ENCODE measurements around the gene ANKMY1. TPM values are rescaled to one million over a fixed set of nuclear protein-coding genes. Genes with fewer than 3 reads are reported as not detected.

The ANKMY1 gene
- total and polyA plus RNA-seq, 2 experiments from 2014 or later: 5.1 to 10.1 TPM

DNA sequence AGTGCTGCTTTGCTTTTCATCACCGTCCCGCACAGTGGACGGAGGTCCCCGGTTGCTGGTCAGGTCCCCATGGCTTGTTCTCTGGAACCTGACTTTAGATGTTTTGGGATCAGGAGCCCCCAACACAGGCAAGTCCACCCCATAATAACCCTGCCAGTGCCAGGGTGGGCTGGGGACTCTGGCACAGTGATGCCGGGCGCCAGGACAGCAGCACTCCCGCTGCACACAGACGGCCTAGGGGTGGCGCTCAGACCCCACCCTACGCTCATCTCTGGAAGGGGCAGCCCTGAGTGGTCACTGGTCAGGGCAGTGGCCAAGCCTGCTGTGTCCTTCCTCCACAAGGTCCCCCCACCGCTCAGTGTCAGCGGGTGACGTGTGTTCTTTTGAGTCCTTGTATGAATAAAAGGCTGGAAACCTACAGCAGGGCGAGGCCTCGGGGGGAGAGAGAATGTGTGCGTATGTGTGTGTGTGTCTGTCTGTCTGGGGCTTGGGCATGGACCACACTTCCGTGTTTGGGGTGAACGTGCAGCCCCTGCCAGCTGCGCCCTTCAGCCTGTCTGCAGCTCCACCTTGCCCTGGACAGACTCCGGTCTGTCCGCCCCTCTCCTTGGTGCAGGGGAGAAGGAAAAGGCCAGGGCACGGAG lies 90.0 kb downstream of the ANKMY1 start:
- Histone ChIP-seq H3K27ac (no peak overlapping the region), H3K9ac (no peak overlapping the region), H3F3A (ENCODE audit: insufficient read depth) (no peaks in the 10 kb centered on the region), H3K4me2 (ENCODE audit: unreplicated experiment) (no peak overlapping the region), H3K27me3 (replicated peaks; ENCODE audit: insufficient read depth) (no peaks in the 10 kb centered on the region), H3K79me2 (ENCODE audit: insufficient read depth) (no peaks in the 10 kb centered on the region), H3K9me2 (ENCODE audit: insufficient read depth) (no peaks in the 10 kb centered on the region), H2AFZ (no peak overlapping the region), H4K20me1 (ENCODE audit: insufficient read depth) (no peaks in the 10 kb centered on the region), H3K4me1 (ENCODE audit: insufficient read depth) (no peaks in the 10 kb centered on the region), H3K4me3 (no peak overlapping the region), H3K36me3 (ENCODE audit: low read depth) (no peaks in the 10 kb centered on the region), H3K9me3 (ENCODE audit: low read depth) (no peaks in the 10 kb centered on the region)
- no peak for TF ChIP-seq EZH2 (IDR thresholded peaks at IDR 0.05; ENCODE audit: insufficient read depth, poor library complexity, severe bottlenecking)
- no peak for TF ChIP-seq EZH2phosphoT487 (IDR thresholded peaks at IDR 0.05; ENCODE audit: insufficient read depth, low read depth)
- WGBS, 2 experiments (ENCODE audit: low coverage in 1 of 2, low lambda C conversion rate in 2 of 2, missing lambda C conversion rate in 2 of 2): 87 to 88% methylated on average over 16 to 22 of the region's 22 CpGs
- DNase-seq: no peak
- in situ Hi-C loops (cut with MboI): no loop called here

DNA sequence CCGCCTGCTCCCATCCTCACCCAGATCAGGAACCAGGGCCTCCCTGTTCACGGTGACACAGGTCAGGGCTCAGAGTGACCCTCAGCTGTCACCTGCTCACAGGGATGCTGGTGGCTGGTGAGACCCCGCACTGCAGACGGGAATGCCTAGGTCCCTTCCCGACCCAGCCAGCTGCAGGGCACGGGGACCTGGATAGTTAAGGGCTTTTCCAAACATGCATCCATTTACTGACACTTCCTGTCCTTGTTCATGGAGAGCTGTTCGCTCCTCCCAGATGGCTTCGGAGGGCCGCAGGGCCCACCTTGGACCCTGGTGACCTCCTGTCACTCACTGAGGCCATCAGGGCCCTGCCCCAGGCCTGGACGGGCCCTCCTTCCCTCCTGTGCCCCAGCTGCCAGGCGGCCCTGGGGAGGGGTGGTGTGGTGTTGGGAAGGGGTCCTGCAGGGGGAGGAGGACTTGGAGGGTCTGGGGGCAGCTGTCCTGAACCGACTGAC lies 90.6 kb downstream of the ANKMY1 start:
- H3K9me2 ChIP-seq (ENCODE audit: insufficient read depth): no peaks in the 10 kb centered on the region
- H2AFZ ChIP-seq: no peak overlapping the region
- H3K27ac ChIP-seq: no peak overlapping the region
- in situ Hi-C loops (cut with MboI): no loop called here
- H4K20me1 ChIP-seq (ENCODE audit: insufficient read depth): no peaks in the 10 kb centered on the region
- no peak for TF ChIP-seq EZH2 (IDR thresholded peaks at IDR 0.05; ENCODE audit: insufficient read depth, poor library complexity, severe bottlenecking)
- TF ChIP-seq EZH2phosphoT487 (IDR thresholded peaks at IDR 0.05; ENCODE audit: insufficient read depth, low read depth): no peak
- H3F3A ChIP-seq (ENCODE audit: insufficient read depth): no peaks in the 10 kb centered on the region
- no peaks in the 10 kb centered on the region for H3K79me2 ChIP-seq (ENCODE audit: insufficient read depth)
- H3K9ac ChIP-seq: no peak overlapping the region
- no peaks in the 10 kb centered on the region for H3K4me1 ChIP-seq (ENCODE audit: insufficient read depth)
- 76 to 78% methylated on average over 11 of the region's 12 CpGs for WGBS, 2 experiments (ENCODE audit: low coverage in 1 of 2, low lambda C conversion rate in 2 of 2, missing lambda C conversion rate in 2 of 2)
- no peaks in the 10 kb centered on the region for H3K27me3 ChIP-seq (replicated peaks; ENCODE audit: insufficient read depth)
- DNase-seq: no peak
- H3K9me3 ChIP-seq (ENCODE audit: low read depth): no peaks in the 10 kb centered on the region
- H3K36me3 ChIP-seq (ENCODE audit: low read depth): no peaks in the 10 kb centered on the region
- H3K4me2 ChIP-seq (ENCODE audit: unreplicated experiment): no peak overlapping the region
- H3K4me3 ChIP-seq: no peak overlapping the region

DNA sequence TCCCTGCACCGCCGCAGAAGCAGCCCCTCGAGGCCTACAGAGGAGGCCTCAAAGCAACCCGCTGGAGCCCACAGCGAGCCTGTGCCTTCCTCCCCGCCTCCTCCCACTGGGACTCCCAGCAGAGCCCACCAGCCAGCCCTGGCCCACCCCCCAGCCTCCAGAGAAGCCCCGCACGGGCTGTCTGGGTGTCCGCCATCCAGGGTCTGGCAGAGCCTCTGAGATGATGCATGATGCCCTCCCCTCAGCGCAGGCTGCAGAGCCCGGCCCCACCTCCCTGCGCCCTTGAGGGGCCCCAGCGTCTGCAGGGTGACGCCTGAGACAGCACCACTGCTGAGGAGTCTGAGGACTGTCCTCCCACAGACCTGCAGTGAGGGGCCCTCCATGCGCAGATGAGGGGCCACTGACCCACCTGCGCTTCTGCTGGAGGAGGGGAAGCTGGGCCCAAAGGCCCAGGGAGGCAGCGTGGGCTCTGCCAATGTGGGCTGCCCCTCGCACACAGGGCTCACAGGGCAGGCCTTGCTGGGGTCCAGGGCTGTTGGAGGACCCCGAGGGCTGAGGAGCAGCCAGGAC lies 91.1 kb downstream of the ANKMY1 start:
- no peaks in the 10 kb centered on the region for H3F3A ChIP-seq (ENCODE audit: insufficient read depth)
- no peak for DNase-seq
- TF ChIP-seq EZH2phosphoT487 (IDR thresholded peaks at IDR 0.05; ENCODE audit: insufficient read depth, low read depth) (no peak), EZH2 (IDR thresholded peaks at IDR 0.05; ENCODE audit: insufficient read depth, poor library complexity, severe bottlenecking) (no peak)
- WGBS, 2 experiments (ENCODE audit: low coverage in 1 of 2, low lambda C conversion rate in 2 of 2, missing lambda C conversion rate in 2 of 2): 90 to 91% methylated on average over 15 to 19 of the region's 19 CpGs
- in situ Hi-C loops (cut with MboI): no loop called here
- H3K4me3 ChIP-seq: no peak overlapping the region
- no peaks in the 10 kb centered on the region for H3K36me3 ChIP-seq (ENCODE audit: low read depth)
- no peak overlapping the region for H3K27ac ChIP-seq
- H3K79me2 ChIP-seq (ENCODE audit: insufficient read depth): no peaks in the 10 kb centered on the region
- H3K9me2 ChIP-seq (ENCODE audit: insufficient read depth): no peaks in the 10 kb centered on the region
- no peaks in the 10 kb centered on the region for H3K9me3 ChIP-seq (ENCODE audit: low read depth)
- no peaks in the 10 kb centered on the region for H4K20me1 ChIP-seq (ENCODE audit: insufficient read depth)
- no peak overlapping the region for H3K9ac ChIP-seq
- H2AFZ ChIP-seq: no peak overlapping the region
- no peaks in the 10 kb centered on the region for H3K27me3 ChIP-seq (replicated peaks; ENCODE audit: insufficient read depth)
- H3K4me1 ChIP-seq (ENCODE audit: insufficient read depth): no peaks in the 10 kb centered on the region
- H3K4me2 ChIP-seq (ENCODE audit: unreplicated experiment): no peak overlapping the region

DNA sequence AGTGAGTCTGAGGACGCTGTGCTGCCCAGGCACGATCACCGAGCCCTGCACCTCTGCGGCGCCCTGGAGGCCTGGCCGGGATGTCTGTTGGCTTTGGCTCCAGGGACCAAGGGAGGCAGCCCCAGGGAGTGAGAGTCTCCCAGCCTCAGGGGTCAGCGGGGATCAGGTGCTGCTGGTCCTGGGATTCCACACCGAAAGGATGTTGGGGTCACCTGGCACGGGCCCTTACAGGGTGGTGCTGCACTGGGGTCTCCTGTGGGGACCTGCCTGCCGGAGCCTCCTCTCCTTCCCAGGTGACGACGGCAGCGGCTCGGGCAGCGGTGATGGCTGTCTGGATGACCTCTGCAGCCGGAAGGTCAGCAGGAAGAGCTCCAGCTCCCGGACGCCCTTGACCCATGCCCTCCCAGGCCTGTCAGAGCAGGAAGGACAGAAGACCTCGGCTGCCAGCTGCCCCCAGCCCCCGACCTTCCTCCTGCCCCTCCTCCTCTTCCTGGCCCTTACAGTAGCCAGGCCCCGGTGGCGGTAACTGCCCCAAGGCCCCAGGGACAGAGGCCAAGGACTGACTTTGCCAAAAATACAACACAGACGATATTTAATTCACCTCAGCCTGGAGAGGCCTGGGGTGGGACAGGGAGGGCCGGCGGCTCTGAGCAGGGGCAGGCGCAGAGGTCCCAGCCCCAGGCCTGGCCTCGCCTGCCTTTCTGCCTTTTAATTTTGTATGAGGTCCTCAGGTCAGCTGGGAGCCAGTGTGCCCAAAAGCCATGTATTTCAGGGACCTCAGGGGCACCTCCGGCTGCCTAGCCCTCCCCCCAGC lies 91.8 kb downstream of the ANKMY1 start:
- Histone ChIP-seq H3K4me1 (ENCODE audit: insufficient read depth) (no peaks in the 10 kb centered on the region), H3F3A (ENCODE audit: insufficient read depth) (no peaks in the 10 kb centered on the region), H3K79me2 (ENCODE audit: insufficient read depth) (no peaks in the 10 kb centered on the region), H4K20me1 (ENCODE audit: insufficient read depth) (no peaks in the 10 kb centered on the region), H3K36me3 (ENCODE audit: low read depth) (no peaks in the 10 kb centered on the region), H3K27ac (no peak overlapping the region), H3K9ac (no peak overlapping the region), H3K9me2 (ENCODE audit: insufficient read depth) (no peaks in the 10 kb centered on the region), H3K27me3 (replicated peaks; ENCODE audit: insufficient read depth) (no peaks in the 10 kb centered on the region), H3K4me2 (ENCODE audit: unreplicated experiment) (no peak overlapping the region), H2AFZ (no peak overlapping the region), H3K9me3 (ENCODE audit: low read depth) (no peaks in the 10 kb centered on the region), H3K4me3 (no peak overlapping the region)
- DNase-seq: no peak
- in situ Hi-C loops (cut with MboI): no loop called here
- TF ChIP-seq EZH2 (IDR thresholded peaks at IDR 0.05; ENCODE audit: insufficient read depth, poor library complexity, severe bottlenecking) (no peak), EZH2phosphoT487 (IDR thresholded peaks at IDR 0.05; ENCODE audit: insufficient read depth, low read depth) (no peak)
- WGBS, 2 experiments (ENCODE audit: low coverage in 1 of 2, low lambda C conversion rate in 2 of 2, missing lambda C conversion rate in 2 of 2): 83 to 91% methylated on average over 25 to 26 of the region's 28 CpGs
